A673 (cell line): Measurements from ENCODE around the gene SPATC1L.

Source experiments
- CTCF ChIP-seq: fragments of 300-800, 200-600 bp; sonication (generic); conservative IDR thresholded peaks from 2 replicates; pipeline ENCODE4 v1.5.1; 2017; ENCODE audit warnings: low read depth, mild to moderate bottlenecking, antibody characterized with exemption, low read length, moderate library complexity, mixed read lengths
- EZH2 ChIP-seq: fragments of 200-600 bp; sonication (generic); IDR thresholded peaks from 2 replicates; pipeline ENCODE4 v1.6.1; 2017; ENCODE audit warnings: borderline replicate concordance, low read depth, mild to moderate bottlenecking, mixed read lengths, antibody characterized with exemption, low read length; ENCODE audit not compliant: poor library complexity, severe bottlenecking

- no peak for TF ChIP-seq CTCF
- TF ChIP-seq EZH2: no peak
Observed at GRCh38 chr21:46189213-46189958, 5.1 kb upstream of the SPATC1L start.
